COR-L47 (cell line): ENCODE measurements around the gene YPEL2.

Source experiments
- DNase-seq: peaks from one replicate; lab custom pipeline; 2025; lab: John Stamatoyannopoulos, UW

The YPEL2 gene

GRCh38 chr17:59330053-59330942 lies 1.2 kb upstream of the YPEL2 start:
- no peak for DNase-seq

DNA sequence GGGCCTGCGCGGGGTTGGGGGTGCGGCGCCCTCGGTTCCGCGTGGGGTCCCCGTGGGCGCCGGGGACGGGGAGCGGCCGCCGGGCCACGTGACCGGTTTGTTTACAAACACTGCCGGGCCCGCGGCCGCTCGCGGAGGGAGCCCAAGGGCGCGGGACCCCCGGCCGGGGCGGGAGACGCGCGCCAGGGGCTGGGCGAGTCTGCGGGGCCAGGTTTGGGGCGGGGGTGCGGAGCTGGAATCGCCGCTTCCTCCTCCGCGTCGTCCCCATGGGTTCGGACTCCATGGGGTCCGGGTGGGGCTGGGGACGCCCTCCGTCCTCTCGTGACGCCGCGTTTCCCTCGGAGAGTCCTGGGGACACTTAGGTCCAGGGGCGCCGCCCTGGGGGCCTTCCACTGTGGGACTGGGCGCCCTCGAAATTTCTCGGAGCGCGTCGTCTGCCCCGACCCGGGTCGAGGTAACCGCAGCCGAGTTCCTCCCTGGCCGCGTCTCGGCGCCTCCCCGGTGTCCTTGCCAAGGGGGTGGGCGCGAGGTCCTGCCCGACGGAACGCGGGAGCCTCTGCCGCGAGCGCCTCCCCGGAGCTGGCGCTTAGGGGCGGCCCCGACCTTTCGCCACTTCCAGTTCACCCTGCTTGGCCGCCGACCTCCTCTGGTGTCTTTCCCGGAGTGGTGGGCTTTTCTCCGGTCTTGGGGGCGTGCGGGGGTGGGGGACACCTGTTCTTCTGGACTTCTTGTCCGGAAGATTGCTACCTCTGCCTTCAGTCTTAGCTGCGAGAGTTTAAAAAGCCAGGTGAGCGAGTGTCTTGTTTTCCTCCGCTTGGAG lies 684 bp downstream of the YPEL2 start:
- DNase-seq: no peak

DNA sequence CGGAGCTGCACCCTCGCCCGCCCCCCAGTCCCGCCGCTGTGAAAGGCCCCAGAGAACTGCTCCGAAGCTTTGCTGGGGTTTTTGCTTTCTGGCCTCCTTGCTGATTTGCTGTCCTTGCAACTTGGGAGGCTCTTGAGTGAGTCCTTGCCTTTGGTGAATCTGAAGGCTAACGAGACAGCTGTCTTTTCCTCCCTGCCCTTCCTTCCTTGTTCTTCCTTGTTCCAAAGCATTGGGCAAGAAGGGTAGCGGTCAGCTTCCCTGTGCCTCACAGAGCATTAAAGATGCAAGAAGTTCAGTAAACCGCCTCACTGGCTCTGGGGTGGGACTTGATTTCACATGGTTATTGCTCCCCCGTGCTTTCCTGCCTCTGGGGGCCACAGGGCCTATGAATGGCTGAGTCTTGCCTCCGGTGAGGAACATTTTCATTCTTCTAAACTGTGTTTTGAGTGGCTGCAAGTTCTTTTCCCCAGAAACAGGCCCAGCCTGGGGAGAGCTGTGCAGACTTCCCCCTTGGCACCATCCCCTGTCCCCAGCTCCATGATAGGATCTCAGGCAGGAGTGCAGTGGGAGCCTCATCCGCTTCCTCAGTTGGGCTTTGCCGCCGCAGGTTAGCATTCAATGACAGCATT lies 1.4 kb downstream of the YPEL2 start:
- DNase-seq: no peak

DNA sequence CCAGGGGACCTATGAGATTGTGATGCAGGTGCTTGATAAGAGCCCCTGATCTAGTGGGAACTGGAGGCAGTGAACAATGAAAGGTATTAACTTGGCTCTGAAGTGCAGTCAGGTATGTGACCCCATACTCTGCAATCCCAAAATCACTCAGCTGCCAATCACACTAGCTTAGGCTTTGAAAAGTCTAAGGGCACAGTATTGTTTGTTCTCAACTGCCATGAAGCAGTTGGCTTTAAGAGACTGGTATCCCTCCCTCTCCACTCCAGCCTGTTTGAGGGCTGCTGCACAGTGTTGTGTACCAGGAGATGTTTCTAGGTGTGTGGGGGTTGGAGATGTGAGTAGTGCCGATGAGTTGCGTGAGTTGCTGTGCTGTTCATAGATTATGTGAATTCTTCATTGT lies 2.4 kb downstream of the YPEL2 start:
- DNase-seq: no peak

DNA sequence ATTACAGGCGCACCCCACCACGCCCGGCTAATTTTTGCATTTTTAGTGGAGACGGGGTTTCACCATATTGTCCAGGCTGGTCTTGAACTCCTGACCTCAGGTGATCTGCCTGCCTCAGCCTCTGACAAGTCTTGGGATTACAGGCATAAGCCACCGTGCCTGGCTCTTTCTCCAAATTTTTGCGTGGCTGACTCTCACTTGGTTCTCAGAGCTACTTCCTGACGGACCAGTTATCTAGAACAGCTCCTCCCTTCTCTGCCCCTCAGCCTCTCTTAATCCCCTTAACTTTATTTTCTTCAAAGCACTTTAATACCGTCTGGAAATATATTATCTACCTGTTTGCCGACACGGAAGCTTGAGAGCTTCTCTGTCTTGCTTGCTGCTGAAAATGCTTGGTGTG lies 4.2 kb downstream of the YPEL2 start:
- no peak for DNase-seq

DNA sequence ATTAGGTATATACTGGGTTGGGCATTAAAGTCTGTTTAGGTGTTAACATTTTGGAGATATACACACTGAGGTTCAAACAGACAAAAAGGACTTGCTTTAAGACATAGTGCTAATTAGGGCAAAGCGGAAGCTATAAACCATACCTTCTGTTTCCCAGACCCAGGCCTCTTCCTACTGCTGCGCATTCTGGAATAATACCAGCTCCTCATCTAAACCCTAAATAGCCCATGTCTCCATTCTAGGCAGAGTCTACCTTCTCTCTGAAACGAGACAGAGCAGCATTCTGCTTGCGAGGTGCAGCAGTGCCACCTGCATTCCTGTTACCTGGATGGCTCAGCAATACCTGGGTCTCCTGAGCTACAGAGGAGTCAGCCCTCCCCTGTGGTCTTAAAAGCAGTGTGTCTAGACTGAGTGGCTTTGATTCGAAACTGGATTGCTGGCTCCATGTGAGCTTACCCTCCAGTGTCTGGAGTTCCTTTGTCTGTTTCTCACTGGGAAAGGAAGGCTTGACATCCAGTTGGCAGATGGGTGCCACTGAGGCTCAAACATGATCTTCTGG lies 6.4 kb downstream of the YPEL2 start:
- DNase-seq: no peak

- no peak for DNase-seq
Observed at GRCh38 chr17:59338498-59338897, 7.0 kb downstream of the YPEL2 start.

DNA sequence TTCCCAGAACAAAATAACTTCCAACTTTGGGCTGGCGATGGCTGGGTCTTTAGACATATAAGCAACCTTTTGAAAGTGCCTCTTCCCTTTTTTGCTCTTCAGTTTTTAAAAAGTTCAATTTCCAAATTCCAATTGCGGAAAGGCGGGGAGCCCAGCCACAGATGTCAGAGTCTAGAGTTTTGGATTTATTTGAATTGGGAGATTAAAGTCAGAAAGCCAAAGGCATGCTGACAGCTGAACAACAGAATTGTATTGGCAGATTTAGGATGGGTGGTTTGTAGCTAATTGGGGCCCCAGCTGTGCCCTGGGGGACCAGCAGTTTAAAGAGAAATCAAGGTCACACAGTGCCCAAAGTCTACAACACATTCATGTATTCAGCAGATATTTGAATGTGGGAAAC lies 10.5 kb downstream of the YPEL2 start:
- no peak for DNase-seq

DNA sequence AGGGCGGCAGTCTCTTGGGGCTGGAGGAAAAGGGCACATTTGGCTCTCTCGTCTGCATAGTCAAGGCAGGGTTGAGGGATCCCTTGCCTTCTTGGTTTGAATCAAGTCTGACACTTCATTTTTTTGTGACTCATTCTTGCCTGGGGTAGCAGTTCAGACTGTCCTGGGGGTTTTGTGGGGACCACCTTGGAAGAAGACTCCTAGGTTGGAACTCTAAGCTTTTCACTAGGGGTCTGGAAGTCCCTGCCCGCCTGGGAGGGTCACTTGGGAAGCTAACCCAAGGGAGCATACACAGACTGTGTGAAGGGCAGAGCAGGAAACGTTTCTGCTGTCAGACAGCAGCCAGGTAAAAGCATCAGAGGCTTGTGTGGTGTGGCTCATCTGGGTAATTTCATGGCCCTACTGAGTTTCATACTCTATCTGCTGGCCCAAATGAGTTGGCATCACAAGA lies 11.3 kb downstream of the YPEL2 start:
- no peak for DNase-seq

DNA sequence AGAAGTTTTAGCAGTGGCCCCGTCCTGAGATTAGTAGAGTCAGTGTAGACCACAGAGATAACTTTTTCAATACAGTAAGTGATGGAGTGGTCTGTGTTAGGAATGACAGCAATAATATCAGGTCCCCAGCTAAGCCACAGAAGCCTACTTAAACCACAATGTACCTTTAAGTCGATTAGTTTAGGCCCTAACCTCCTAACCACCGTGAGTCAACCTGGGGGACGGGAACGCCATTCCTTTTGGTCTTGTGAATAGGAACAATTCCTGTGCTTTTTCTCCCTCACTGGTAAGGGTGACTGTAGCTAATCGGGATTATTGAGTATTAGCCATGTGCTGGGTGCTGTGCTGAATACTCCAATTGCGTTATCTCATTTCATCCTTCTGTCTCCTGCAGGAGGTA lies 14.0 kb downstream of the YPEL2 start:
- DNase-seq: no peak

DNA sequence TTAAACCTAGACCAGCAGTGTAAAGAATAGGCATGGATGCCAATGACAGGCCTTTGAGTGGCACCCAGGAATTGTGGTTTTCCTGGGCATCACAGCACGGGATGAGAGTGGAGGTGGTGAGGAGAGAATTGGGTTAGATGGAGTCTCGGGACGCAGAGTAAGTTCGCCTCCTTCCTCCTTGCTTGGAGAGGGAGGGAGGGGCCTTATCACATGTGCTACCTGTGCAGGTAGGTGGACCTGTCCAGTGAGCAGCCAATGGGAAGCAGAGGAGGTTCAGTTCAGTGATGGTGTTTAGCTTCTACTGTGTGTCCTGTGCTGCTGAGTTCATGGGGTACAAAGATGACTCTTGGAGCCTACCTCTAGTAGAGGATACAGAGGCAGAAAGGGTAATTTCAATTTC lies 14.9 kb downstream of the YPEL2 start:
- DNase-seq: no peak

- no peak for DNase-seq
Observed at GRCh38 chr17:59346876-59347407, 15.5 kb downstream of the YPEL2 start.

DNA sequence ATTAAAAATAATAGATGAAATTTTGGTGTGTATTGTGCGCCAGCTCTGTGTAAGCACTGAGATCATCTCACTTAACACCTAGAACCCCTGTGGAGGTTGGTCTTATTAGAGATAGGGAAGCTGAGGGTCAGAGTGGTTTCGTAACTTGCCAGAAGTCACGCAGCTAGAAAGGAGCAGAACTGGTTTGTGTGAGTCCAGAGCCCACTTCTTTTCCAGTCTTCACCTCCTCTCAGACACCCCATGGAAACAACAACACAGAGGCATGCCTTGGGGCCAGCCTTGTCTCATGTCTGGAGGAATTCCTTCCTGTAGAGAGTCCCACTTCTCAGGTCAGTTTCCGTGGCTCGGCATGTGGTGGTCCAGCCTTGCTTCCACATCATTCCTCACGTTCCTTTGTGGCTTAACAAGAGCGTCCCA lies 16.5 kb downstream of the YPEL2 start:
- DNase-seq: no peak

DNA sequence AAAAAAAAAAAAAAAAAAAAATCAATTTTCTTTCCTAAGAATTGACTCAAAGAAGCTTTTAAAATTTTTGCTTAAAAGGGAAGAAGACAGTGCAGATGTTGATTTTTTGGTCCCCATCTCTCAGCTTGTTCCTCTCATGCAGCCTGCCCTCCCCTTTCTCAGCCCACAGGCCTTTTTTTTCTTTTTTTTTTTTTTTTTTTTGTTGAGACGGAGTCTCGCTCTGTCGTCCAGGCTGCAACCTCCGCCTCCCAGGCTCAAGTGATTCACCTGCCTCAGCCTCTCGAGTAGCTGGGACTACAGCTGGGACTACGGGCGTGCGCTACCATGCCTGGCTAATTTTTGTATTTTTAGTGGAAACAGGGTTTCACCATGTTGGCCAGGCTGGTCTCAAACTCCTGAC lies 17.7 kb downstream of the YPEL2 start:
- DNase-seq: no peak

DNA sequence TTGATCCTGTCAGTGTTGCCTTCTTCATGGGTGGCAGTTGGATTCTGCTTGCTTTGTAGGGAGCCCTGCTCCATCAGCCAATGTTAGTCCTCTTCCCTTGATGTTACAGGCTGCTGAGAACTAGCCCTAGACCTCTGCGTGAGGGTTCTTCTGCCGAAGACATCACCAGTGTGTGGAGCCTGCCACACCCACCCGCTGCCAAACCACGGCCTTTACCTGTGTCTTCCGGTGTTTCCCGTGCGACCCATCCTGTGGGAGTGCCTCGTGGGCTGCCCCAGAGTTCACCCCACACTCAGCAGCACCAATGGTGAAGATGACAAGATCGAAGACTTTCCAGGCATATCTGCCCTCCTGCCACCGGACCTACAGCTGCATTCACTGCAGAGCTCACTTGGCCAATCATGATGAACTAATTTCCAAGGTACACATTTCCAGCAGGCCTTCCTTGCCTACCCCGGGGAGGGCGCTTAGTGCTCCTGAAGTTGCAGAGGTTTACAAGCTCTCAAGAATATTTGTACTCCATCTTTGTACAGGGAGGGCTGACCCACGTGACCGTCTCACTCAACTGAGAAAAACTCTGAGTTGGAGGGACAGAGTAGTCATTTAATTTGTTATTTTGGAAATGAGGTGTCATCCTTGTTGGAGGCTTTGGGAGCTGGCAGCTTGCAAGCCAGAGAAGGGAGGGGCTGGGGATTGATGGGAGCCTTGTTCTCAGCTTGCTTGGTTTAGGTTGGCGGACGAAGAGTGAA lies 21.8 kb downstream of the YPEL2 start:
- no peak for DNase-seq

DNA sequence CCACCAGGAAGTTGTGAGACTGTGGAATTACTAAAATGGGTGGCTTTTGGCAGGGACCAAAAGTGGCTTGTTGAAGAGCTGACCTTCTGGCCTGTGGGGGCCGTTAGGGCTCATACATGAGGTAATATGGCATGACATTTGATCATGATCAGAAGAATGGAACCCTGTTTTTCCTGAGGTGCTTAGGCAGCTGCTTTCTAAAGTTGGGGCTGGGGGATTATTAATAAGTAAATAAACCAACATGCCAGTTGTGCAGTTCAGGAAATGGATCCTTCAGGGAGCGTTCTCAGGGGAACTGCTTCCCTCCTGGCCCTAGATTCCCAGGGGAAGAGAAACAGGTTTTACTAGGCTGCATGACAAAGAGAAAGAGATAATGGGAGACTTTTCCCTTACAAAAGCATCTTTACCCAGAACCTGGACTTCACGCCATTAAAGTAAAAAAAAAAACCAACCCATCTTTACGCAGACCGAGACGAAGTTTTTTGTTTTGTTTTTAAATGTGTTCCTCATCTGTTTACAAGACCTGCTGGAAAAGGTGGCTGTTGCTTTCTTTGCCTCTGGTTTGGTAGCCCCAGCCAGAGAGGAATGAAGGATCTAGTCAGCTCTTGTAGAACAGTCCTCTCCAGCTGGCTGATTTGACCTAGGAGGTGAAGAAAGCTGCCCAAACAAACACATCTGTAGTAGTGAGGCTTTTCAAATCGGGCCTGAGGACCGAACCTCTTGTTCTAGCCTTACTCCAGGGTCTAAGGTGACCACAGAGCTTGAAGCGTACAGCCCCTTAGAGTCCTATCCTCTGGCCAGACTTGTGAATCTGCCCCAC lies 22.7 kb downstream of the YPEL2 start:
- no peak for DNase-seq

- no peak for DNase-seq
Observed at GRCh38 chr17:59355030-59355701, 23.7 kb downstream of the YPEL2 start.

- DNase-seq: no peak
Observed at GRCh38 chr17:59355702-59356325, 24.4 kb downstream of the YPEL2 start.

- no peak for DNase-seq
Observed at GRCh38 chr17:59356543-59357218, 25.2 kb downstream of the YPEL2 start.
